AG08395 (cell line): Measurements from ENCODE around the gene IQCC.

Source experiments
- DNase-seq: peaks from one replicate; pipeline ENCODE4 v3.0.0; 2012; ENCODE audit warnings: mixed read lengths, low spot score

Gene IQCC

GRCh38 chr1:32224285-32224684 is 18.8 kb downstream of the IQCC start:
- DNase-seq: no peak

GRCh38 chr1:32228771-32229170 is 23.3 kb downstream of the IQCC start:
- DNase-seq: no peak

- no peak for DNase-seq
Observed at GRCh38 chr1:32231843-32232432, 26.5 kb downstream of the IQCC start.

- DNase-seq: no peak
Observed at GRCh38 chr1:32232558-32233304, 27.3 kb downstream of the IQCC start.

- no peak for DNase-seq
Observed at GRCh38 chr1:32234792-32235191, 29.3 kb downstream of the IQCC start.

- no peak for DNase-seq
Observed at GRCh38 chr1:32239337-32239736, 33.9 kb downstream of the IQCC start.

GRCh38 chr1:32239790-32240139 is 34.3 kb downstream of the IQCC start:
- no peak for DNase-seq

GRCh38 chr1:32240140-32240951 is 34.9 kb downstream of the IQCC start:
- DNase-seq: peak; percentile 55

- DNase-seq: peak; percentile 47
Observed at GRCh38 chr1:32241001-32241763, 35.7 kb downstream of the IQCC start.

GRCh38 chr1:32242341-32242851 is 36.9 kb downstream of the IQCC start:
- DNase-seq: no peak

- DNase-seq: peak; percentile 90
Observed at GRCh38 chr1:32246888-32247273, 41.4 kb downstream of the IQCC start, which contains the start of gene FAM167B. FAM167B (plus strand) TSS chr1:32247222; CDS start chr1:32247422, 200 bp downstream.

GRCh38 chr1:32247452-32247851 is 42.0 kb downstream of the IQCC start:
- DNase-seq: no peak

- DNase-seq: peak; percentile 67
Observed at GRCh38 chr1:32247983-32248889, 42.8 kb downstream of the IQCC start.

GRCh38 chr1:32249831-32250525 is 44.5 kb downstream of the IQCC start:
- no peak for DNase-seq

- DNase-seq: no peak
Observed at GRCh38 chr1:32250893-32251716, 45.6 kb downstream of the IQCC start, which contains the start of gene LCK. LCK (plus strand) TSS chr1:32251265; CDS start chr1:32274330, 23,065 bp downstream.

GRCh38 chr1:32255072-32256071 is 49.9 kb downstream of the IQCC start:
- DNase-seq: no peak

GRCh38 chr1:32256473-32257226 is 51.2 kb downstream of the IQCC start:
- no peak for DNase-seq
